Measurements from ENCODE around the gene ATP2B2.

DNA sequence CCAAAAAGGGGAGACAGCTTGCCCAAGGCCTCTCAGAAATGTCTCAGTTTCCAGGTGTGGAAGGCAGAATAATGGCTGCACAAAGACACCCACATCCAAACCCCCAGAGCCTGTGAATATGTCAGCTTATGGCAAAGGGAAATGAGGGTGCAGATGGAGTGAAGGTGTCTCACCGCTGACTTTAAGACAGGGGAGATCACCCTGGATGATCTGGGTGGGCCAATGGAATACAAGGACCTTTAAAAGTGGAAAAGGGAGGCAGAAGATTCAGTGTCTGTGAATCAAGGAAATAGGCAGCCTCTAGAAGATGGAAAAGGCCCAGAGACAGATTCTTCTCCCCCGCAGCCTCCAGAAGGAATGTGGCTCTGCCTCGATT lies 48.8 kb upstream of the ATP2B2 start:
- TF ChIP-seq, protein P1, sequence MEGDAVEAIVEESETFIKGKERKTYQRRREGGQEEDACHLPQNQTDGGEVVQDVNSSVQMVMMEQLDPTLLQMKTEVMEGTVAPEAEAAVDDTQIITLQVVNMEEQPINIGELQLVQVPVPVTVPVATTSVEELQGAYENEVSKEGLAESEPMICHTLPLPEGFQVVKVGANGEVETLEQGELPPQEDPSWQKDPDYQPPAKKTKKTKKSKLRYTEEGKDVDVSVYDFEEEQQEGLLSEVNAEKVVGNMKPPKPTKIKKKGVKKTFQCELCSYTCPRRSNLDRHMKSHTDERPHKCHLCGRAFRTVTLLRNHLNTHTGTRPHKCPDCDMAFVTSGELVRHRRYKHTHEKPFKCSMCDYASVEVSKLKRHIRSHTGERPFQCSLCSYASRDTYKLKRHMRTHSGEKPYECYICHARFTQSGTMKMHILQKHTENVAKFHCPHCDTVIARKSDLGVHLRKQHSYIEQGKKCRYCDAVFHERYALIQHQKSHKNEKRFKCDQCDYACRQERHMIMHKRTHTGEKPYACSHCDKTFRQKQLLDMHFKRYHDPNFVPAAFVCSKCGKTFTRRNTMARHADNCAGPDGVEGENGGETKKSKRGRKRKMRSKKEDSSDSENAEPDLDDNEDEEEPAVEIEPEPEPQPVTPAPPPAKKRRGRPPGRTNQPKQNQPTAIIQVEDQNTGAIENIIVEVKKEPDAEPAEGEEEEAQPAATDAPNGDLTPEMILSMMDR (IDR thresholded peaks at IDR 0.05): no peak
- no peak for TF ChIP-seq POLR2AphosphoS5 (IDR thresholded peaks at IDR 0.05)
